Stimulated activated CD4-positive, alpha-beta T cell treated with anti-CD3 and anti-CD28 coated beads, TNF-alpha, amount 100 ng/mL, for 4 hours (primary cell): ENCODE results near the gene KRT79.
"Not testable (repeated sequence)": the region's sequence is repeated elsewhere in the genome, so short reads cannot be mapped to it uniquely, and the experiment has no call there.

Experiments used
- DNase-seq, 3 experiments: peaks; one replicate each; pipeline ENCODE4 v3.0.0-alpha.2; 2020; ENCODE audit warnings: low read depth in 3 of 3

KRT79 gene

DNA sequence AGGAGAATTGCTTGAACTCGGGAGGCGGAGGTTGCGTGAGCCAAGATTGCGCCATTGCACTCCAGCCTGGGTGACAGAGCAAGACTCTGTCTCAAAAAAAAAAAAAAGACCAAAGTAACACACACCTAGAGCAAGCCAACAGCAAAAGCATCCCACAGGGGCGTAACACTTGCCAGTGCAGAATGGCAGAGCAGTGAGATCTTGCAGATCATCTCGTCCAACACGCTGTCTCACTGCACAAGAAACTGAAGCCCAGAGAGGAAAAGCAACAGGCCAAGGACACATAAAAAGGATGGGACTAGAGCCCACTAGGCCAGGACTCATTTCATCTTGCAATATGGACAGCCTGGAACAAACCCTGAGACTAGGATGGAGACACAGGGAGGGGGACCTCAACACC lies 27.4 kb upstream of the KRT79 start:
- DNase-seq, result no peak

DNA sequence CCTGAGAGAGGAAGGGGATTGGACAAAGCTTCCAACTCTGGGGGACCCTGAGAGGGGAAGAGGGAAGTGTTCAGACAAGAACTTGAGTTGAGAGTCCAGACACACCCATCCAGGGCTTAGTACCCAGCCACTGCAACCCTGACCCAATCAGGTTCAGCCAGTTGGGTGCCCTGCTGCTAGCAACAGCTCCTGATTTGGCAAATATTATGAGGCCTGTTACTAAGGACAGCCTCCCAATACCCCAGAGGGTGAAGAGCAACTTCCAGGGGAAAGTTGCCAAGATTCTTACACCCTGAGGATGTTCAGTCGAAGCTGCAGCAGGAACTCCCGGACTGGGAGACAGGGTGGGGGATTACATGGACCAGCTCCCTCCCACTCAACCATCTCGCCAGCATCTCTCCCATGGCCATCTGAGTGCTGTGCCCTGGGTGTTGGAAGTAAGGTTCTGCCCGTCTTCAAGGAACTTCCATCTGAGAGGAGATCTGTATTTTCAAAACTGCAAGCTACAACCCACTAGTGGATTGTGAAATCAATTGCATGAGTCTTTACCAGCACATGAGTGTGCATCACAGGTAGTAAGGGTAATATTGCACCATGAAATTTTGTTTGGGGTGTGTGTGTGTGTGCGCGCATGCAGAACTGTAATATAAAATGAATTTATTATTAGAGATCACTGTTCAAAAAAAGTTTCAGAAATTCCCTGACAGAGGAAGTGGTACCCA lies 26.2 kb upstream of the KRT79 start:
- no peak for DNase-seq

DNA sequence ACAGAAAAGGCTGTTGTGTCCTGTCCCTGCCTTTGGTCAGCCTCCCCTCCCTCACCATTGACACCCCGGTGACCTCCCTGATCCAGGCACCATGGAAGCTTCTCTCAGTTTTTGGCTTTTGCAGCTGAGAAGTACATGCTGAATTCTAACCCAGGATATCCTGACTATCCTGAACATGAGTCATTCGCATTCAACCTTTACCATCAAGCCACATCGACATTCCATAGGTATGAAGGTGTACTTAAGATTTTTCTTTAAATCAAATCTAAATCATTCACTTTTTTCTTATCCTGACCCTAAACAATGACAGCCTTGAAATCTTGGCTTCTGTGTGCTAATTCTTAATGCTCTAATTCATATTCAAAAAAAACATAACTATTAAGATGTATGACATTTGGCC lies 23.4 kb upstream of the KRT79 start:
- DNase-seq, result no peak

DNA sequence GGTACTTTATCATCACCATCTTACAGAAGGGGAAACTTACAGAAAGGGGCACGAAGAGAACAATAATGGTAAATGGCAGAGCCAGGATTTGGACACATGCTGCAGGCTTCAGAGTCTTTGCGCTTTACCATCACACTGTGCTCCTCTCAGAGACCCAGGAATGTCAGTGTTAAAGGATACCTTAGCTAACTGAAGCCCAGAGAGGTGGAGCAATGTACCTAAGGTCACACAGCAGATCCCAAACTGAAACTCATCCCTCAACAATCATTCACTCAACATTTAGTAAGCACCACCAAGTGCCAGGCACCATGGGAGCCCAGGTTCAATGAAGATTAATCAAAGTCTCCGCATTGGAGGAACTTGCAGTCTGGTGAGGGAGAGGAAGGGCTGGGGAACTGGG lies 22.7 kb upstream of the KRT79 start:
- no peak for DNase-seq

DNA sequence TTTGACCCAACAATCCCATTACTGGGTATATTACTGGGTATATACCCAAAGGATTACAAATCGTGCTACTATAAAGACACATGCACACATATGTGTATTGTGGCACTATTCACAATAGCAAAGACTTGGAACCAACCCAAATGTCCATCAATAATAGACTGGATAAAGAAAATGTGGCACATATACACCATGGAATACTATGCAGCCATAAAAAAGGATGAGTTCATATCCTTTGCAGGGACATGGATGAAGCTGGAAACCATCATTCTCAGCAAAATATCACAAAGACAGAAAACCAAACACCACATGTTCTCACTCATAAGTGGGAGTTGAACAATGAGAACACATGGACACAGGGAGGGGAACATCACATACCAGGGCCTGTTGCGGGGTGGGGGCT lies 22.0 kb upstream of the KRT79 start:
- DNase-seq, result not testable (repeated sequence)

DNA sequence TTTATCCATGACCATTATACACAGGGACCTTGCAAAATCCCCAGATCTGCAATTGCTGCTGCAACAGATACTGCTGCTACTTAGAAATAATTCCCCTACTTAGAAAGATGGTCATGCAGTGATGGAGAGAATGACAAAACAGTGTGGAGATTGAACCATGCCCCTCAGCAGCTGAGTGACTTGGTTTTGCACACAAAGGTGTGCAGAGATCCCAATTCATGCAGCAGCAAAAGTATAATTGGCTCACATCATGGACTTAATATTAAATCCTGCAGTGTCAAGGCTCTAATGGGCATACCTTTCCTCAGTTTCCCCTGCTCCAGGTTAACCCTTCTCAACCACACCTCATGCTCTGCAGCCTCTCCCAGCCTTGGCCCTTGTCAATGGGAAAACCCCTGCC lies 17.7 kb upstream of the KRT79 start:
- DNase-seq, result no peak

DNA sequence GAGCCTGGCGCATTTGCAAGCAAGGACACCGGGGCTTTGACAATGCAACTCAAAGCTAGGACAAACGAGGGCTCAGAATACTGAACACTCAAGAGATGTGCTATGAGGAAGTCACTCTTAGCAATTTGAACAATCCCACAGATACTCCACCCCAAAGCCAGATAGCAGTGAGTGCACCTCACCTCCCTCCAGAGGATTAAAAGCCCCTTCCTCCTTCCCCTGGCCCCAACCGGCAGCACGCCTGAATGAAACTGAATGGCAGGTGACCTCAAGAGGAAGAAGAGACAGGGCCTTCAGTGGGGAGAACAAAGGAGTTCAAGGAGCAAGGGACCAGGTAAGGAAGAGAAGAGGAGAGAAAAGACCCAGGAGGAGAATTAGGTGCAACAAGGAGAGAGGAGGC lies 16.6 kb upstream of the KRT79 start:
- no peak for DNase-seq

DNA sequence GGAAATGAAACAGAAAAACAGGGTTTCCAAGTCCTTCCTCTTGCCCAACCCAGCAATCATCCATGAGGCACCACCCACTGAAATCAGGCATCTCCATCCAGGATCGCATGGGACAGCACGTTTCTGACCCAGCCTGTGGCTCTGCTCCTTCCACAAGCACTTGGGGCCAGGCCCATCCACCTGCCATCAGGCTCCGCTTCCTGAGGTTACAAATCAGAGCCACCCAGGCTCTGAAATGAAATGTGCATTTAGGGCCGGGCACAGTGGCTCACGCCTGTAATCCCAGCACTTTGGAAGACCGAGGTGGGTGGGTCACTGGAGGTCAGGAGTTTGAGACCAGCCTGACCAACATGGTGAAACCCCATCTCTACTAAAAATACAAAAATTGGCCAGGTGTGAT lies 15.4 kb upstream of the KRT79 start:
- no peak for DNase-seq

DNA sequence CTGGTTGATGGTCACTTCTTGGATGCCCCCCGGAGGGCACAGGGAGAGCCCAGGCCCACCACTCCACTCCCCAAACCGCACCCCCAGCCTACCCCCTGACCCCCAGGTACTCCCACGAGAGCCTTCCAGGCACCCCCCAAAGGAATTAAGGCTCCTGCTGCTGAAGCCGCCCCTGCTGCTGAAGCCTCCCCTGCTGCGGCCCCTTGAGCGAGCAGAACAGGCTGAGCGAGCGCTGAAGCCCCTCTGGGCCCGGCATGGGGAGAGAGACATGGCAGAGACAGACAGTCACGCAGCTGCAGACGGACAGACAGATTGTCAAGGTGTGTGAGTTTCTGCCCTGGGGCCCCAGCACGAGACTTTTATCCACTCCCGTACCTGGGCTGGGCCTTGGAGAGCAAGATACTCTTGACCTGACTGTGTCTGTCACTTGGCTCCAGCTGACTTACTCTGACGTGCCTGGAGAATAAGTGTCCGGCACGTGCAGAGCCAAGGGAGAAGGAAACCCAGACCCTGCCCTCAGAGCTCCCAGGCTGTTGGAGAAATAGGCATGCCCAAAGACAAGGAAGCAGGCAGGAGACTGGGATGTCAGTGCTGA lies 14.6 kb upstream of the KRT79 start, which contains the start of gene KRT78:
Gene KRT78 (minus strand): TSS at position 334 of the 595 bp plus-strand sequence. CDS start 64 bp downstream, at position 270.
- no peak for DNase-seq

DNA sequence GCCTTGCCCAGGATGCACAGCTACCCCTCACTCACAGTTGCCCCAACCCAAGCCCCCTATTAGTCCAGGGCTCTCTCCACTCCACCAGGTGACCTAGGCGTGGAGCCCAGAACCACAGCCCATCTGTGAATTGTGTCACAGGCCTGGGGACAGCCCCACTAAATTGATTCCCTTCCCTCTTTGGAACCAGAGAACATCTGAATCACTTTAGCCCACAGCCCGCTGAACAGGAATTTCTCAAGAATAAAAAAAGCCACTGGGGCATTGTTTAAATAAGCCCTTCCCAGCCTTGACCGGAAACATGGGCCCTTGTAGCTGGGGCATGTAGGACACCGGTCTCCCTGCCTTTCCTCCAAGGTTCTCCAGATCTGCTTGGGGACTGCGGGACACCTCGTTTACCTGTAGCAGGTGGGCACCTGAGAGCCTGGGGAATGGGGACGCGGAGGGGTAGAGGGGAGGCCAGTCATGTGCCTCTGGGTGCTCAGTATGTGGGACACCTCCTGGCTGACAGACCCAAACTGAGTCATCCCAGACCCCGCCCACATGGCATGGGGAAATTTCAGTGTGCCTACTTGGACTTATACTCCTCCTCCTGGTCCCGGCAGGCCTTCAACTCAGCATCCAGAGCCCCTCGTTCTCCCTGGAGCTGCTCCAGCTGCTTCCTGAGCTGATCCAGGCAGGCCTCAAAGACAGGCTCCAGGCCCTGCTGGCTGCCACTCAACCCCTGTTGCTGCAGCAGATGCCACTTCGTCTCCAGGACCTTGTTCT lies 13.4 kb upstream of the KRT79 start:
- DNase-seq, result no peak

DNA sequence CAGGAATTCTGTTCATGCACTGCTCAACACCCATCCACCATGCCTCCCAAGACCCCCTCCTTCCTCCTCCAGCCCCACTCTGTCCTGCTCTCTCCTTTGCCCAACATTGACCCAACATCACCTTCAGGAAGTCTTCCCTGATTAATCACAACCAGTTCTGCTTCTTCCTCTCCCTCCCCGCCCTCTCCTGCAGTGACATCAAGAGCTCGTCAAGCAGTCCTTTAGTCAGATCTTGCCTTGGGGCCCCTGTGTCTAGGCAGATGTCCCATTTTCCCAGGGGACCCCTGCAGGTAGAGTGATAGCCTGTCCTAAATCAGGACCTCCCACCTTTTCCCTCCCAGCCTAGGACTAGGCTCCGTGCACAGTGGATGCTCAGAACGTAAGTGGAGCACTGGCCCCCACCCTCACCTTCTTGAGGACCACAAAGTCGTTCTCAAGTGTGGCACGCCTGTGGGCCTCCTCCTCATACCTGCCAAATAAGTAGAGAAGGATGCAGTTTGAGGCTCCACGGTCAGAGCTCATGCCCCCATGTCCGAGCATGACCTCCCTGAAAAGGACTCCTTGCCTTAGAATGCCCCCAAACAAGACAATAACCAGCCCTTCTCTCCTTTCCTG lies 12.4 kb upstream of the KRT79 start:
- DNase-seq, result no peak

DNA sequence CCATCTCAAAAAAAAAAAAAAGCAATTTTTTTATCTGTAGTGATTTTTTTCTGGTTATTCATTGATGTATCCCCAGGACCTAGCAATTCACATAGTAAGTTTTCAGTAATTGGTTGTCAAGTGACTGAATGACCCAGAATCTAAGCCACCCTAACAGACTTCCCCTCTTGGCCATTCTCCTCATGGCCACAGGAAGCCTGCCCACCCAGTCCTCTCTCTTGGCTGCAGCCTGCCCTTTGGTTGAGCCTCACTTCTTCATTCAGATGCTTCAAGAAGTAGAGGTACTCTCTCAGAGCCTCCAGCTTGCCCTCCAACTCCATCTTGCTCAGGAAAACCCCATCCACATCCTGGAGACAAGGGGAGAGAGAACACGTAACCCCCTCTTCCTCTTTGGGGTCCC lies 11.8 kb upstream of the KRT79 start:
- DNase-seq, result no peak

DNA sequence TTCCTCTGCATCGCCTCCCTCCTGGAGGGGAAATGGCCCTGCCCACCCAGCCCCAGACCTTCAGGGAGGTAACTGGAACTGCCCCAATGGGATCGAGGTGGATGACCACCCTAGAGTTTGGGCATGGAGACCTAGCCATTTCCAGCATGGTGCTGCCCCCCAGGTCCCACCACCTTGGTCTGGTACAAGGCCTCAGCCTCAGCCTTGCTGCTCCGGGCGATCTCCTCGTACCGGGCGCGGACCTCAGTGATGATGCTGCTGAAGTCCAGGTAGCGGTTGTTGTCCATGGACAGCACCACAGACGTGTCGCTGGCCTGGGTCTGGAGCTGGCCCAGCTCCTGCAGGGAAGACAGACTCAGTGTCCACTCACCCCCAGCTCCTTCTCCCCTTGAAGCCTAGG lies 10.3 kb upstream of the KRT79 start:
- no peak for DNase-seq

DNA sequence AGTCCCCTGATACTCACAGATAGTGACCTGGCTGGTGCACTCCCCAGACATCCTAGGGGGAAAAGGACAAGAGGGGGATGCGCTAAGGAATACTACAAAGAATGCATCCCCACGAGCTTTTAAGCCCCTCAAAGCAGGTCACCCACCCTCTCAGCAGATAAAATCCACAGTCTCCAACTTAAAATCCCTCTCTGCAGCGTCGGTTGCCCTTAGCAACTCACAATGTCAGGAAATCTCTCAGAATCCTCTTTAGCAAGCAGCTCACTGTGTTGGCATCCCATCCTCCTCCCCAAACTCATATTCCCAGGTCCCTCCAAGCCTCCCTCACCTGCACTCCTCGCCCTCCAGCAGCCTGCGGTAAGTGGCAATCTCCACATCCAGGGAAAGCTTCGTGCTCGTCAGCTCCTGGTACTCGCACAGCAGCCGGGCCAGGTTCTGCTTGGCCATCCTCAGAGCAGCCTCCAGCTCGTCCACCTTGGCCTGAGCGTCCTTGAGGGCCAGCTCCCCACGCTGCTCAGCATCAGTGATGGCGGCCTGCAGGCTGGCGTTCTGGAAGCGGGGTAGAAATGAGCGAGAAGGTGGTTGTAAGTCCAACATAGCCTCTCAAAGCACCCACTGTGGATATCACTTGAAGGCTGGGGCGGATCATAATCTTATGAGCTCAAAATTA lies 5.5 kb upstream of the KRT79 start:
- DNase-seq, result no peak

DNA sequence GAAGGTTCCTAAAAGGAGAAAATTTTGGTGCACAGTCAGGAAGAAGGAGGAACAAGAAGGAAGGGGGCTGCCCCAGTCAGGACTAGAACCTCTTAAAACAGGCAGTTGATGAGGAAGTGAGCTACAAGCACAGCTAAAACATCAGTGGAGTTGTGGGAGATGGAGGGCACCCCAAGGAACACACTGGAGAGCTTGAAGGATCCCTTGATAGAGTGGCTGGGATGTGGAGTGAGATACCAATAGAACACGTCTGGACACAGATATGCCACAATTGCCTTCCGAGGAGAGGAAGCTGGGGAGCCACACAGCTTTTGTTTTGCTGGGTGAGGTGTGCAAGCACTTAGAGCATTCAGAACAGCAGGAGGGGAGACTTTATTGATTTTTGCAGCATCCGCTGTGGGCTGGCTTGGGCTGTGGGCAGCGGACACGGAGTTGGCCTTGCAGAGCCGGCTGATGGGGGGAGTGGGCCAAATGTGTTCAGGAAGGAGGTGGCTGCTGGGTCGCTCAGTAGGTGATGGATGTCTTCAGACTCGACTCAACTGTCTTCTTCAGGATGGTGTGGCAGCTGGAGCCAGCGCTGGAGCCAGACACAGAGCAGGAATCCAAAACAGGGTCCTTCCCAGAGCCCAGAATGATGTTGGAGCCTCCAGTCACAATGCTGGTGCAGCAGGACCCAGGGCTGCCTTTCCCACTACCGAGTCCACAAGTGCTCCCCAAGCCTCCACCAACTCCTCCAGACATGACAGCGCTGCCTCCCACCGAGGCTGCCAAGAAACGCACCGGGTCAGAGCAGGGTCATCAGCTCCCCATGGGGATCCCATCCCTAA lies 4.7 kb upstream of the KRT79 start:
- DNase-seq, result no peak

DNA sequence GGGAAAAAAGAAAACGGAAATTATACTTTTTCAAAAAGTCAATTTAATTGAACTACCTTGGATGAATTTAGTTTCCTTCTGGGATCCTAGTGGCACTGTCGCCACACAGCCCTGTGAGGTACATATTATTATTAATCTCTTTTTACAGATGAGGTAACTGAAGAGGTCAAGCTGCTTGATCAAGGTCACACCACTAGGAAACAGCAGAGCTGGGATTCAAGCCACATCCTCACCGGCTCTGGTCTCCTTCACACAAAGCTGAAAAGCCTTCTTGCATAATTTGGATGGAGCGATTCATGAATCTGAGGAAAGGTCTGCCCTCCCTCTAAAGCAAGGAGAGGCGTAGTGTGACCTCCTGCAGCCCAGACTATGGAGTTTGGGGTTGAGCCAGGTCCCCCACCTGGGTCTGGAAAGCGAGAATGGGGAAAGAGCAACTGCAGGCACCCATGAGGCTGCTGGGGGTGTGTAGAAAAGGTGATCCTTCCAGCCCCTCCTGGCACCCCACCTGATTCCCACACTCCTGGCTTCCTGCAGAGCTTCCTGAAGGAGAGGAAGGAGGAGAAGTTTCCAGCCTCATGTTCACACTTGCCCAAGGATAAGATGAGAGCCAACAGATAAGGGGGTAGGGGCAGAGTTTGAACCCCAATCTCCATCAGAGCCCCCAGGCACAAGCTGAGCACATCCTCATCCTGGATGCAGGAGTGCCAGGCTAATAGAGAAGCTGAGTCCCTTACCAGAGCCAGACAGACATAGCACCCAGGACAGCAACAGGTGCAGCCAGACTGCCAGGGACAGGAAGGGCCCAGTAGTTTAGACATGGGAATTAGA lies 3.9 kb upstream of the KRT79 start:
- no peak for DNase-seq

DNA sequence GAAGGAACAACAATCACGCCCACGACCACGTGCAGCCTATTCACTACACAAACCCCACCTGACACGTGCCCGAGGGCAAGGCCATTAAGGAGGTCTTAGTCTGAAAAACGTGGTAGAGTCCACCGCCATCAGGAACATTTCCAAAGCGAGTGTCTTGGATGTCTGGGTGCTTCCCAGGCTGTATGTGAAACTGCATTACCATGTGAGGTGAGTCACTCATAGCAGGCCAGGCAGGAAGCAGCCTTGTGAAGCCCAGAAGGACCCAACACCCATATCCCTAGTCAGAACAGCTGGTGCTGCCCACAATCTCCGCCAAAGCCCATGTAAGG lies 3.3 kb upstream of the KRT79 start:
- DNase-seq, result no peak

DNA sequence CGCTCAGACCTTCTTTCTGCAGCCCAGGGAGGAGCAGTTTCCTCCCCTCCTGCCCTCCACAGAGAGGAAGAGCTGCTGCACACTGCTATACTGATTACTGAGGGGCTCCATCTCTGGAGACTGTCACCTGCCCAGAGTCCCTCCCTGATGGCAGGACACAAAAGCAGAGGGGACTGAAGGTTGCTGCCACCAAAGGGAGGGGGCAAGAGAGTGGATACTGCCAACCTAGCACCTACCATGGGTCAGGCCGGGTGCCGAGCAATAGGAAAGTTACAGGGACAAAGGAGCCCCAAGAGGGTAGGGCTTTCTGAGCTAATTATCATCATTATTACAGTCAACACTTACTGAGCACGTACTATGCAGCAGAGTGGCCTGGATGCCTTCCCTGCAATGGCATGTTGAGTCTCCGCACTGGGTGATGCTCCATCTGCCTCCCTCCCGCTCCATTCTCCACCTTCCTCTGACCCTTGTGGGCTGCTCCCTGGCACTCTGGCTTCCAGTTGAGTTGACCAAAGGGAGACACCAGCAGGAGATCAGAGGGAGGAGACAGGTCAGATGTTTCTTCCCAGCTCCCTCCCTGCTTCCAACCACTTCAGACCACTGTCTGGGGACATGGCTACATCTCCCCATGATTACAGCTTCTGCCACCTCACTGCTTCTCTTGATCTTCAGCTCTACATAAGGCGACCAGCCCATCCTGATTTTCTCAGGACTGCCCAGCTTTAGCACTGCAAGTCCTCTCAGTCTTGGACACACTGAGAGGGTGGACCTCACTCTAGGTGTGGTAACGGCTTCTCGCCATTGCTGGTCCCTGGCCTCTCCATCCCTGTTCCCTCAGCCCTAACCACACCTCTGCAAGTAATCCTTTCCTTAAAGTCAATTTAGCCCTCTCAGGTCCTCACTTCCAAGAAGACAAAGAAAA lies 2.6 kb upstream of the KRT79 start:
- no peak for DNase-seq

DNA sequence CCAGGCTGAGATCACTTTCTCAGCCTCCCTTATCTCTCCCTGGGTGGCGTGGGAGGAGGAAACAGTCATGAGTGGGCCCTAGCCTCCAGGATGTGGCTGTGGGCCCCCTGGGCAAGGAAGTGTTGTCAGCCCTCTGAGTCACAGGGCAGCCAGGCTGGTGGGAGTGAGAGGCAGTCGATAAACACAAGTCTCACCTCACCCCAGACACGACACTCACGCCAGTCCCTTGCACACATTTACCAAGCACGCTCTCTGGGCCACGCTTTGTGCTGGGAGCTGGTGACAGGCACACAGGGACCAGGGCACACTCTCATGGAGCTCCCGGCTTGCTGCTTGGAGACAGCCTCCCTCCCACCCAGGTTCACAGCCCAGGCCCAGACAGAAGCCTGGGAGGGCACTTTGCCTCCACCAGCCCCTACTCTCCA lies 1.9 kb upstream of the KRT79 start:
- peak; percentile 23 to 41 (median 31) for DNase-seq
